HepG2 (cell line): ENCODE measurements around the gene NWD2. TPM values are rescaled to one million over a fixed set of nuclear protein-coding genes. Genes with fewer than 3 reads are reported as not detected.

Source experiments
- ATAC-seq: fragments of 200-7000 bp; cut with Tn5 transposase; 3 replicates; pipeline ENCODE4 v1.9.1; 2020; ENCODE audit warnings: mild to moderate bottlenecking, moderate library complexity
- BruUV-seq: library from RNA; stranded (reverse); fragments of 400-500 nt; replicated peaks from 2 replicates; lab custom pipeline; 2021; lab: Mats Ljungman, UMichigan
- CTCF ChIA-PET: fragments of 300-600 bp; formaldehyde crosslinking; extraction: SDS; loops from one replicate; lab custom pipeline; 2021; ENCODE audit warnings: low total read pairs, inconsistent platforms, low intra/inter-chr PET ratio; lab: Yijun Ruan, JAX
- POLR2A ChIA-PET: fragments of 350-600 bp; sonication (Branson Sonifier 250); formaldehyde crosslinking; loops from one replicate; lab custom pipeline; 2020; ENCODE audit warnings: antibody characterized with exemption, inconsistent platforms; lab: Yijun Ruan, JAX
- DNase-seq: peaks from one replicate; pipeline ENCODE4 v3.0.0-alpha.2; 2015; ENCODE audit warnings: low spot score
- FAIRE-seq: peaks from 3 replicates; lab custom pipeline; 2011; peaks lifted over from hg19 to GRCh38; lab: Jason Lieb, UNC
- H2AFZ ChIP-seq: one replicate; pipeline ENCODE4 v1.6.1; 2011; ENCODE audit warnings: low read length, inconsistent platforms
- H3K27ac ChIP-seq: fragments of 300-600 bp; 3 replicates; pipeline ENCODE4 v1.8.0; 2011; ENCODE audit warnings: mixed run types, mild to moderate bottlenecking, mixed read lengths, low read length, inconsistent platforms; ENCODE audit not compliant: insufficient read depth; ENCODE audit errors: extremely low read length
- H3K27me3 ChIP-seq, 2 experiments: fragments of 200-600 bp in 1 of 2; 2 replicates in 1 of 2; 3 replicates in 1 of 2; pipeline versions ENCODE4 v1.6.0 to v1.8.0; 2011; ENCODE audit warnings: low read length in 2 of 2, mild to moderate bottlenecking in 2 of 2, moderate library complexity in 2 of 2, inconsistent platforms in 1 of 2; ENCODE audit not compliant: insufficient read depth in 2 of 2, control insufficient read depth in 1 of 2
- H3K36me3 ChIP-seq, 2 experiments: fragments of 200-600 bp in 1 of 2; replicated peaks in 1 of 2; 2 replicates in 1 of 2; 3 replicates in 1 of 2; pipeline versions ENCODE4 v1.5.1 to v1.8.0; 2011; ENCODE audit warnings: low read length in 2 of 2, inconsistent platforms in 1 of 2; ENCODE audit not compliant: insufficient read depth in 2 of 2, control insufficient read depth in 1 of 2
- H3K4me1 ChIP-seq: 2 replicates; pipeline ENCODE4 v1.5.1; 2012; ENCODE audit warnings: low read length, inconsistent platforms; ENCODE audit not compliant: insufficient read depth
- H3K4me2 ChIP-seq: 2 replicates; pipeline ENCODE4 v1.6.0; 2011; ENCODE audit warnings: low read depth, low read length, inconsistent platforms
- H3K4me3 ChIP-seq, 3 experiments: fragments of 200-600 bp in 1 of 3; sonication (generic), shearing (Covaris generic) in 1 of 3; replicated peaks in 1 of 3; 2 replicates each; pipeline ENCODE4 v1.5.1; 2011 to 2016; ENCODE audit warnings: low read length in 3 of 3, inconsistent platforms in 2 of 3, low read depth in 2 of 3, mild to moderate bottlenecking in 2 of 3, control low read depth in 1 of 3, mixed read lengths in 1 of 3; ENCODE audit not compliant: insufficient read depth in 1 of 3
- H3K79me2 ChIP-seq: one replicate; pipeline ENCODE4 v1.6.1; 2011; ENCODE audit warnings: low read length, inconsistent platforms; ENCODE audit not compliant: insufficient read depth
- H3K9ac ChIP-seq: 2 replicates; pipeline ENCODE4 v1.6.0; 2011; ENCODE audit warnings: mild to moderate bottlenecking, low read depth, low read length, inconsistent platforms; ENCODE audit not compliant: insufficient read depth
- H3K9me3 ChIP-seq: 2 replicates; pipeline ENCODE4 v1.5.1; 2012; ENCODE audit warnings: mild to moderate bottlenecking, low read length
- H4K20me1 ChIP-seq: 2 replicates; pipeline ENCODE4 v1.6.0; 2011; ENCODE audit warnings: inconsistent platforms, mild to moderate bottlenecking, low read length, moderate library complexity; ENCODE audit not compliant: insufficient read depth
- ELF3 ChIP-seq: IDR thresholded peaks from 2 replicates; pipeline ENCODE4 v1.6.1; 2016; ENCODE audit warnings: missing genetic modification reagents, missing compliant biosample characterization
- TBX2 ChIP-seq: sonication (generic); formaldehyde crosslinking; IDR thresholded peaks from 2 replicates; pipeline ENCODE4 v1.5.0; 2020; ENCODE audit warnings: missing genetic modification reagents, mild to moderate bottlenecking, borderline replicate concordance
- ZNF350 ChIP-seq: sonication (generic); formaldehyde crosslinking; IDR thresholded peaks from 2 replicates; pipeline ENCODE4 v1.4.0; 2020; ENCODE audit warnings: mild to moderate bottlenecking, low read depth, missing genetic modification reagents, borderline replicate concordance
- ZNF512B ChIP-seq: sonication (generic); formaldehyde crosslinking; IDR thresholded peaks from 2 replicates; pipeline ENCODE4 v1.5.1; 2020; ENCODE audit warnings: missing genetic modification reagents, mild to moderate bottlenecking, borderline replicate concordance
- ZNF75D ChIP-seq: sonication (generic); formaldehyde crosslinking; IDR thresholded peaks from 2 replicates; pipeline ENCODE4 v1.8.1; 2023; ENCODE audit warnings: missing genetic modification reagents, mild to moderate bottlenecking, borderline replicate concordance
- WGBS: methylation state at CpG from one replicate; pipeline ENCODE4 v1.1.6; 2017; ENCODE audit warnings: low lambda C conversion rate; 5-methylcytosine and 5-hydroxymethylcytosine counted together
- in situ Hi-C: cut with HindIII; loops from 2 replicates; pipeline ENCODE4 v1.10.0; 2017; ENCODE audit warnings: low pct_unique_long_range_greater_than_20kb; ENCODE audit not compliant: extremely low pct_ligation_motif_present
- intact Hi-C: fragments of 100-400 bp; cut with micrococcal nuclease; formaldehyde crosslinking; loops from one replicate; pipeline ENCODE4 v1.10.0; 2022; ENCODE audit not compliant: unreplicated experiment
- polyA plus RNA-seq, 8 experiments: library from polyadenylated mRNA; depleted of rRNA in 3 of 8; stranded (reverse) in 7 of 8; unstranded in 1 of 8; fragments of >200 nt; fragmentation: Illumina TruSeq in 4 of 8; extraction: Trizol in 4 of 8; gene quantifications; 2 replicates each; pipeline versions ENCODE4 v1.2.1 to v1.2.3, GENCODE V29; 2011 to 2016; ENCODE audit warnings: low read depth in 4 of 8, missing spikeins in 1 of 8, mixed read lengths in 1 of 8; ENCODE audit not compliant: insufficient read depth in 1 of 8
- total RNA-seq, 5 experiments: library from RNA; depleted of rRNA; stranded (reverse); fragments of >200 nt; fragmentation: Illumina TruSeq; extraction: Trizol; gene quantifications; 2 replicates each; pipeline ENCODE4 v1.2.3, GENCODE V29; 2016; ENCODE audit warnings: low read depth in 1 of 5

The NWD2 gene
- total and polyA plus RNA-seq, 2 of the 13 experiments (the other 11 are each of a cell fraction or from before 2014, with no cell fraction given): not detected

- no peaks in the 10 kb centered on the region for H3K79me2 ChIP-seq
- no peaks in the 10 kb centered on the region for H3K9me3 ChIP-seq
- intact Hi-C loops: no loop called here
- no peak for TF ChIP-seq ELF3 (CRISPR knock-in tag)
- no peak for TF ChIP-seq TBX2
- no peak for TF ChIP-seq ZNF350 (CRISPR knock-in tag)
- no peak overlapping the region for H3K4me2 ChIP-seq
- ATAC-seq (no peak), DNase-seq (no peak), FAIRE-seq (no peak)
- no peaks in the 10 kb centered on the region for H3K27me3 ChIP-seq
- H3K36me3 ChIP-seq: no peaks in the 10 kb centered on the region
- no peak overlapping the region for H3K4me3 ChIP-seq
- in situ Hi-C loops: no loop called here
- no peak overlapping the region for H2AFZ ChIP-seq
- 0% methylated on average over 1 of the region's 1 CpG for WGBS
- H3K4me1 ChIP-seq: no peaks in the 10 kb centered on the region
- no peaks in the 10 kb centered on the region for H4K20me1 ChIP-seq
- CTCF ChIA-PET: no interaction called here
- H3K9ac ChIP-seq: no peak overlapping the region
- H3K27ac ChIP-seq: no peak overlapping the region
- POLR2A ChIA-PET: no interaction called here
- BruUV-seq: no TSS peak
Observed at GRCh38 chr4:37475776-37476175, 231.2 kb downstream of the NWD2 start.

- no peak for TF ChIP-seq ZNF512B
- no peak for TF ChIP-seq ZNF75D (CRISPR knock-in tag)
- TF ChIP-seq, all 625 proteins: peak for 0
- Histone ChIP-seq H3K27ac (no peak overlapping the region), H3K9me3 (no peaks in the 10 kb centered on the region), H3K9ac (no peak overlapping the region), H3K4me2 (no peak overlapping the region), H3K4me3 (no peak overlapping the region), H2AFZ (no peak overlapping the region), H3K4me1 (no peaks in the 10 kb centered on the region), H3K79me2 (no peaks in the 10 kb centered on the region), H3K36me3 (no peaks in the 10 kb centered on the region), H3K27me3 (no peaks in the 10 kb centered on the region), H4K20me1 (no peaks in the 10 kb centered on the region)
- DNase-seq: no peak
- in situ Hi-C loops (no loop called here), intact Hi-C loops (no loop called here)
- CTCF ChIA-PET: no interaction called here
- POLR2A ChIA-PET: no interaction called here
- no TSS peak for BruUV-seq
- no peak for FAIRE-seq
- no peak for ATAC-seq
Observed at GRCh38 chr4:37476256-37476655, 231.7 kb downstream of the NWD2 start.
